Neural progenitor cell (in vitro differentiated cells): ENCODE measurements around the gene PIGC.

Experiments
- CTCF ChIP-seq: fragments of 200-600 bp; sonication (generic); IDR thresholded peaks from 2 replicates; pipeline ENCODE4 v1.5.1; 2017; ENCODE audit warnings: antibody characterized with exemption, mild to moderate bottlenecking
- EZH2phosphoT487 ChIP-seq: fragments of 200-600 bp; sonication (generic); IDR thresholded peaks from 2 replicates; pipeline ENCODE4 v1.6.1; 2017; ENCODE audit warnings: antibody characterized with exemption

DNA sequence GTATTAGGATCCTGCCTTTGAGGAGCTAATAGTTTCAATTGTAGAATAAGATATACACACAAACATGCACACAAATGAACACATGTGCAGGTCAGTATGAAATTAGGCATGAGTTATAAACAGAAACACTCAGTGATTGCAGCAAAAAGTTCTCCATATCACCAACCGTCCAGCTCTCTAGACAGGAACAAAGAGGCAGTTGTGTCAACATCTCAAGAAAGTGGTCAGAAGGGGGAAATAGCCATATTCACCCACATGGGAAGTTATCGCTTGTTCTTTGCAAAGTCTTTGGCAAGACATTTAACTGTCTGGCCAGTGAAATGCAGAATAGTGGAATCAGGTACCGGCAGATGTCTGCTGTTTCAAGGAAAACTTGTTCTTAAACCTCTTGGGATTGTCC lies 29.4 kb upstream of the PIGC start:
- no peak for TF ChIP-seq CTCF
- no peak for TF ChIP-seq EZH2phosphoT487
